Stimulated activated memory B cell treated with anti-CD40 and anti-IgM and Interleukin-4, amounts not matched to agents 10 μg/mL and 1 μg/mL and 100 μg/mL, for 72 hours (primary cell): ENCODE results near the gene UVSSA.
"Not testable (repeated sequence)": the region's sequence is repeated elsewhere in the genome, so short reads cannot be mapped to it uniquely, and the experiment has no call there.

Experiments
- ATAC-seq: fragments of 150-1000 bp; cut with Tn5 transposase; 2 replicates; pipeline ENCODE4 v1.10.0; 2021
- H3K27ac Mint-ChIP-seq: one replicate; pipeline ENCODE4 v1.8.0; 2022; ENCODE audit warnings: mild to moderate bottlenecking, mixed read lengths
- H3K27me3 Mint-ChIP-seq: one replicate; pipeline ENCODE4 v1.8.0; 2022; ENCODE audit warnings: mixed read lengths
- H3K36me3 Mint-ChIP-seq: one replicate; pipeline ENCODE4 v1.8.0; 2022; ENCODE audit warnings: mixed read lengths
- H3K4me1 Mint-ChIP-seq: one replicate; pipeline ENCODE4 v1.8.0; 2022; ENCODE audit warnings: mixed read lengths
- H3K4me3 Mint-ChIP-seq: one replicate; pipeline ENCODE4 v1.8.0; 2022; ENCODE audit warnings: mild to moderate bottlenecking, moderate library complexity, mixed read lengths
- H3K9me3 Mint-ChIP-seq: one replicate; pipeline ENCODE4 v1.8.0; 2022; ENCODE audit warnings: mixed read lengths

The UVSSA gene

GRCh38 chr4:1370321-1371124 lies 23.5 kb downstream of the UVSSA start:
- Mint-ChIP-seq H3K27me3 (no peaks in the 10 kb centered on the region), H3K4me1 (peaks cover 8% of the 10 kb centered on the region)

GRCh38 chr4:1371176-1372165 lies 24.5 kb downstream of the UVSSA start:
- Mint-ChIP-seq H3K27me3 (no peaks in the 10 kb centered on the region), H3K27ac (no peak overlapping the region), H3K4me3 (no peak overlapping the region), H3K9me3 (peaks cover 2% of the 10 kb centered on the region), H3K4me1 (no peaks in the 10 kb centered on the region), H3K36me3 (peaks cover 55% of the 10 kb centered on the region)
- ATAC-seq, result no peak

More at GRCh38 chr4:1370321-1371124, 23.5 kb downstream of the UVSSA start:
- no peak for ATAC-seq
- Mint-ChIP-seq H3K4me3 (no peak overlapping the region), H3K27ac (no peak overlapping the region), H3K9me3 (peaks cover 2% of the 10 kb centered on the region), H3K36me3 (peaks cover 61% of the 10 kb centered on the region)

- peaks cover 53% of the 10 kb centered on the region for H3K36me3 Mint-ChIP-seq
- H3K4me3 Mint-ChIP-seq, H3K27me3 Mint-ChIP-seq, H3K9me3 Mint-ChIP-seq, H3K4me1 Mint-ChIP-seq, ATAC-seq, H3K27ac Mint-ChIP-seq: not testable (repeated sequence)
These were observed 25.6 kb downstream of the UVSSA start for GRCh38 chr4:1372576-1372975.

GRCh38 chr4:1373892-1374705 lies 27.1 kb downstream of the UVSSA start:
- H3K4me1 Mint-ChIP-seq, result no peaks in the 10 kb centered on the region
- no peak overlapping the region for H3K4me3 Mint-ChIP-seq
- H3K9me3 Mint-ChIP-seq, result peaks cover 2% of the 10 kb centered on the region
- peaks cover 42% of the 10 kb centered on the region for H3K36me3 Mint-ChIP-seq
- no peak for ATAC-seq
- no peak overlapping the region for H3K27ac Mint-ChIP-seq
- H3K27me3 Mint-ChIP-seq, result no peaks in the 10 kb centered on the region

- Mint-ChIP-seq H3K4me1 (no peaks in the 10 kb centered on the region), H3K4me3 (no peak overlapping the region), H3K36me3 (peaks cover 38% of the 10 kb centered on the region), H3K9me3 (peaks cover 2% of the 10 kb centered on the region), H3K27me3 (no peaks in the 10 kb centered on the region), H3K27ac (no peak overlapping the region)
- ATAC-seq, result no peak
These were observed 27.7 kb downstream of the UVSSA start for GRCh38 chr4:1374706-1375045.

- peaks cover 36% of the 10 kb centered on the region for H3K36me3 Mint-ChIP-seq
- H3K4me1 Mint-ChIP-seq, result no peaks in the 10 kb centered on the region
- H3K4me3 Mint-ChIP-seq, result no peak overlapping the region
- ATAC-seq, result no peak
- H3K27ac Mint-ChIP-seq, result no peak overlapping the region
- no peaks in the 10 kb centered on the region for H3K27me3 Mint-ChIP-seq
- H3K9me3 Mint-ChIP-seq, result peaks cover 2% of the 10 kb centered on the region
These were observed 28.2 kb downstream of the UVSSA start for GRCh38 chr4:1375051-1375721.

- no peaks in the 10 kb centered on the region for H3K27me3 Mint-ChIP-seq
- H3K36me3 Mint-ChIP-seq, result peaks cover 34% of the 10 kb centered on the region
- no peak overlapping the region for H3K4me3 Mint-ChIP-seq
- no peaks in the 10 kb centered on the region for H3K4me1 Mint-ChIP-seq
- no peak overlapping the region for H3K27ac Mint-ChIP-seq
- H3K9me3 Mint-ChIP-seq, result peaks cover 2% of the 10 kb centered on the region
- ATAC-seq, result no peak
These were observed 28.8 kb downstream of the UVSSA start for GRCh38 chr4:1375761-1376322.

- Mint-ChIP-seq H3K27me3 (no peaks in the 10 kb centered on the region), H3K27ac (no peak overlapping the region), H3K36me3 (peaks cover 28% of the 10 kb centered on the region), H3K9me3 (peaks cover 2% of the 10 kb centered on the region), H3K4me3 (no peak overlapping the region), H3K4me1 (no peaks in the 10 kb centered on the region)
- no peak for ATAC-seq
These were observed 29.4 kb downstream of the UVSSA start for GRCh38 chr4:1376391-1376840.

GRCh38 chr4:1376841-1377605 lies 30.0 kb downstream of the UVSSA start:
- Mint-ChIP-seq H3K27me3 (no peaks in the 10 kb centered on the region), H3K9me3 (peaks cover 2% of the 10 kb centered on the region), H3K4me1 (no peaks in the 10 kb centered on the region), H3K4me3 (no peak overlapping the region), H3K27ac (no peak overlapping the region), H3K36me3 (peaks cover 23% of the 10 kb centered on the region)
- no peak for ATAC-seq

- H3K4me1 Mint-ChIP-seq, result no peaks in the 10 kb centered on the region
- H3K9me3 Mint-ChIP-seq, result peaks cover 2% of the 10 kb centered on the region
- H3K27ac Mint-ChIP-seq, result no peak overlapping the region
- no peaks in the 10 kb centered on the region for H3K27me3 Mint-ChIP-seq
- H3K4me3 Mint-ChIP-seq, result no peak overlapping the region
- peaks cover 23% of the 10 kb centered on the region for H3K36me3 Mint-ChIP-seq
- ATAC-seq, result no peak
These were observed 30.7 kb downstream of the UVSSA start for GRCh38 chr4:1377606-1378261.

- Mint-ChIP-seq H3K4me1 (no peaks in the 10 kb centered on the region), H3K4me3 (no peak overlapping the region), H3K27me3 (no peaks in the 10 kb centered on the region), H3K27ac (no peak overlapping the region), H3K9me3 (no peaks in the 10 kb centered on the region), H3K36me3 (peaks cover 18% of the 10 kb centered on the region)
- ATAC-seq, result no peak
These were observed 31.7 kb downstream of the UVSSA start for GRCh38 chr4:1378559-1379231.

GRCh38 chr4:1379351-1379781 lies 32.4 kb downstream of the UVSSA start:
- Mint-ChIP-seq H3K9me3 (no peaks in the 10 kb centered on the region), H3K4me1 (no peaks in the 10 kb centered on the region), H3K27me3 (no peaks in the 10 kb centered on the region), H3K4me3 (no peak overlapping the region), H3K27ac (no peak overlapping the region), H3K36me3 (peaks cover 12% of the 10 kb centered on the region)
- ATAC-seq, result no peak

- H3K27ac Mint-ChIP-seq, result no peak overlapping the region
- H3K4me1 Mint-ChIP-seq, result no peaks in the 10 kb centered on the region
- no peaks in the 10 kb centered on the region for H3K9me3 Mint-ChIP-seq
- no peak overlapping the region for H3K4me3 Mint-ChIP-seq
- H3K27me3 Mint-ChIP-seq, result no peaks in the 10 kb centered on the region
- no peak for ATAC-seq
- peaks cover 12% of the 10 kb centered on the region for H3K36me3 Mint-ChIP-seq
These were observed 32.9 kb downstream of the UVSSA start for GRCh38 chr4:1379801-1380331.
